ENCODE results near the gene S100A6.
A peak's percentile ranks its signal among the peaks of the same experiment; 100 is the strongest.
"Not testable (repeated sequence)": the region's sequence is repeated elsewhere in the genome, so short reads cannot be mapped to it uniquely, and the experiment has no call there.

Gene S100A6

DNA sequence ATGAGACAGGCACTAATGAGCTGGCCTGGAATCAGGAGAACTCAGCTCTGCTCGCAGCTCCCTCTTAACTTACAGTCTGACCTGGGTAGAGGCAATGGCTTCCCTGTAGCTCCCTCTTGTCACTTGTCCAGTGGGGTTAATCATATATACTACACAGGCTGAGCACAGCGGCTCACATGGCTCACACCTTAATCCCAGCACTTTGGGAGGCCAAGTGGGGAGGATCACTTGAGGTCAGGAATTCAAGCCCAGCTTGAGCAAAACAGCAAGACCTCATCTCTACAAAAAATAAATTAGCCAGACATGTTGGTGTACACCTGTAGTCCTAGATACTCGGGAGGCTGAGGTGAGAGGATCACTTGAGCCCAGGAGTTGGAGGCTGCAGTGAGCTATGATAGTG, 4.2 kb downstream of the S100A6 start:
- no peak for DNase-seq (ENCODE audit: low spot score)

GRCh38 chr1:153527683-153528040, 8.1 kb downstream of the S100A6 start:
- DNase-seq (ENCODE audit: low spot score), result no peak

DNA sequence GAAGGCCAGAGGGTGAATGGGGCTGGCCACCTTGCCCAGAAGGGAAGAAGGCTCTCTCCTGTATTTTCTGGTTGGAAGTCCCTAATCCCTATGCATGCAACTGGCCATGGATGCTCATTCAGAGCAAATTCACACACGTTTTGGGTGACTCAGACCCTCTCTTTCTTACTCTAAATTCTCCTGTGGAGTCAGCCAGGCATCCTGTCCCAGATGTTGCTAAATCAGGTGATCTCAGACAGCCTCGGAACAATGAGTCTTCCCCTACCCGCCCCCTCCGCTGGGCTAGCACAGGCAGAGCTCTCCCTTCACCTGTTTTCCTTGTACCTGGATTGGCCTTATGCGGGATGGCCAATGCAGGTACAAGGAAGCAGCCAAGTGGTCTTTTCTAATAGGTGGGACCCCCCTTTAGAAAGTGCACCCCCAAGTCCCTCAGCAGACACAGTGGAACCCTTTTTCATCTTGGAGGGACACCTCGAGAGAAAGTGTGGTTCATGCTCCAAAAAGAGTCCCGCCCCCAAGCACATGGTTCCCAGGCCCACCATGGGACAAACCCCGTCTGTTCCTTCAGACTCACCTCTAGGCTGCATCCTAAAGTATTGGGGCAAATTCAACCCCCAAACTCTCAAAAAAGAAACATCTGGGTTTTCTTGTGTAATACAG, 8.6 kb downstream of the S100A6 start:
- no peak for DNase-seq (ENCODE audit: low spot score)

- no peak for DNase-seq (ENCODE audit: low spot score)
Observed at GRCh38 chr1:153526132-153526543, 9.7 kb downstream of the S100A6 start.

DNA sequence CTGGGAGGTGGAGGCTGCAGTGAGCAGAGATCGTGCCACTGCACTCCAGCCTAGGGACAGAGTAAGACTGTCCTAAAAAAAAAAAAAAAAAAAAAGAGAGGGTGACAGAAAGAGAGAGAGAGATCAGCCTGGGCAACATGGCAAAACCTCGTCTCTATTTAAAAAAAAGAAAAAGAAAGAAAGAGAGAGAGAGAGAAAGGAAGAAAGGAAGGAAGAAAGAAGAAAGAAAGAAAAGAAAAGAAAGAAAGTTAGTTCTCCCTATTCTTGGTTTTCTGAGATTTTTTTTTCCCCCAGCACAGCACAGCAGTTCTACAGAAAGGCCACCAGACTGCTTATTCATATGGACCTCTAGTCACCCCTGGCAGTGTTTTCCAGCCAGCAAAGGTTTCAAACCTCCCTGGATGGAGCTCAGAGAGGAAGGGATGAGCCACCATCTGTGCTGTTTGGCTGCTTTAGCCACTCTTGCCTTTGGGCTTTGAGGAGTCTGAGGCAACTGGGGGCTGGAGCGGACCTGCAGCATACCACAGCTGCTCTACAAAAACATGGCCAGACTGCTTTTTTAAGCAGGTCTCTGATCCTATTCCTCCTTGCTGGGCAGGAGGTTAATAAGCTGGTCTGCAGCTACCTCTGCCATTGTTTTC, 10.6 kb downstream of the S100A6 start:
- DNase-seq (ENCODE audit: low spot score), result no peak

- not testable (repeated sequence) for DNase-seq (ENCODE audit: low spot score)
Observed at GRCh38 chr1:153522353-153523048, 13.3 kb downstream of the S100A6 start.

DNA sequence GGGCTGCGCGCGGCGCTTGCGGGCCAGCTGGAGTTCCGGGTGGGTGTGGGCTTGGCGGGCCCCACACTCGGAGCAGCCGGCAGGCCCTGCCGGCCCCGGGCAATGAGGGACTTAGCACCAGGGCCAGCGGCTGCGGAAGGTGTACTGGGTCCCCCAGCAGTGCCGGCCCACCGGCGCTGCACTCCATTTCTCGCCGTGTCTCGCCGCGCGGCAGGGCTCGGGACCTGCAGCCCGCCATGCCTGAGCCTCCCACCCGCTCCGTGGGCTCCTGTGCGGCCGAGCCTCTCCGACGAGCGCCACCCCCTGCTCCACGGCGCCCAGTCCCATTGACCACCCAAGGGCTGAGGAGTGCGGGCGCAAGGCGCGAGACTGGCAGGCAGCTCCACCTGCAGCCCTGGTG, 14.0 kb downstream of the S100A6 start:
- DNase-seq (ENCODE audit: low spot score), result not testable (repeated sequence)

GRCh38 chr1:153520818-153521476, 14.8 kb downstream of the S100A6 start:
- no peak for DNase-seq (ENCODE audit: low spot score)

- DNase-seq (ENCODE audit: low spot score), result not testable (repeated sequence)
Observed at GRCh38 chr1:153520137-153520691, 15.6 kb downstream of the S100A6 start.

GRCh38 chr1:153519242-153519641, 16.5 kb downstream of the S100A6 start:
- DNase-seq (ENCODE audit: low spot score), result no peak

DNA sequence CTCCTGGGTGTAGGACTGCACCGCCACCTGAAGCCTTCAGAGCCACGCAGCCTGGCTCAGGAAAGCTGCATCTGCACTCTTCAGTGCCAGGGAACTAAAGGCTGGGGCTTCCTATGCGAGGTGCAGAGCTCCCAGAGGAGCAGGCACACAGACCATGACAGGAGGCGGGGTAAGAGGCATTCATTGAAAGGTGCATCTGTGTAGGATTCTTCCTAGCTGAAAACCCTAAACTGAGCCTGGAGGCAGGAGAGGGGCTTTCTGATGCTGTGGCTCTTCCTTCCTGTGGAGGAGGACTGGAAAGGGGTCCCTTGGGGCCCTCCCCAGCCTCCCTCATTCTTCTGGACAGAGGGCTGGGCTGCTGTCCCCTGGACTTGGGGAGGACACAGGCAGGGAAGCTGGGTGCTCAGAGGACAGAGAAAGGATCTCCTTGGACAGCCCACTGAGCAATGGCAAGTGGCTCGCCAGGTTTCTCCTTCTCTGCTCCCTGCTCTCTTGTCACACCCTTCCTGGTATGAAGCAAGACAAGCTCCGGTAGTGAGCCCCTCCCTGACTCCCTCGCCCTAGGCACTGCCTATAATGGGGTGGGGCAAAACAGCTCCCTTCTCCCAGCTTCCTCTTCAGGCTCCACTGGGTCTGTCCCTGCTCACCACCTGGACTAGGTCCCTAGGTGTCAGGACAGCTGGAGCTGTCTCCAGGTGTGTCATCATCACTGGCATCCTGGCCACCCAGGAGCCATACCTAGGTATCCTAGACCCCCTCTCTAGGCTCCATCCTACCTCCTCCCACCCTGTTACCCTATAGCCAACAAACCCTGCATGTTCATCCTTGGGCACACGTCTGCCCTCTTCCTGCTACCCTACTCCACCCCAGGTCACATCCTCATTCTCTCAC, 20.0 kb downstream of the S100A6 start:
- DNase-seq (ENCODE audit: low spot score), result no peak

DNA sequence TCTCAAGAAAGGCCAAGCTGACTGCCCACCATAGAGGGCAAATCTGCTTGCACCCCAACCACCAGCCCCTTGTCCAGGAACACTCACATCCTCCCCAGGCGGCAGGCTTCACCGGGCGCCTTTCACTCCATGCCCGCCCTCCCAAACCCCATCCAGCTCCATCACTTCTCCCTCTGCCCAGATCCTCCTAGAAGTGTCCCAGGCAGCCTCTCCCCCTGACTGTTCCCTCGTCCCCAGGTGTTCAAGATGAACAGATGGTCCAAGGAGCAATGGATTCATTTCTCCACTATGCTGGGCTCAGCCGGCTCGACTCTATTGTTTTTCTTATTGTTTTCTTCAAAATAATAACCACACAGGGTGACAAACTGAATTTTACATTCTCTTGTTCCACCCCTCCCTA, 22.1 kb downstream of the S100A6 start:
- DNase-seq (ENCODE audit: low spot score), result no peak

GRCh38 chr1:153513023-153513422, 22.8 kb downstream of the S100A6 start:
- DNase-seq (ENCODE audit: low spot score), result no peak

- DNase-seq (ENCODE audit: low spot score), result peak; percentile 64
Observed at GRCh38 chr1:153510984-153511410, 24.8 kb downstream of the S100A6 start.

GRCh38 chr1:153509729-153510354, 25.9 kb downstream of the S100A6 start:
- no peak for DNase-seq (ENCODE audit: low spot score)

GRCh38 chr1:153509036-153509435, 26.8 kb downstream of the S100A6 start:
- no peak for DNase-seq (ENCODE audit: low spot score)

DNA sequence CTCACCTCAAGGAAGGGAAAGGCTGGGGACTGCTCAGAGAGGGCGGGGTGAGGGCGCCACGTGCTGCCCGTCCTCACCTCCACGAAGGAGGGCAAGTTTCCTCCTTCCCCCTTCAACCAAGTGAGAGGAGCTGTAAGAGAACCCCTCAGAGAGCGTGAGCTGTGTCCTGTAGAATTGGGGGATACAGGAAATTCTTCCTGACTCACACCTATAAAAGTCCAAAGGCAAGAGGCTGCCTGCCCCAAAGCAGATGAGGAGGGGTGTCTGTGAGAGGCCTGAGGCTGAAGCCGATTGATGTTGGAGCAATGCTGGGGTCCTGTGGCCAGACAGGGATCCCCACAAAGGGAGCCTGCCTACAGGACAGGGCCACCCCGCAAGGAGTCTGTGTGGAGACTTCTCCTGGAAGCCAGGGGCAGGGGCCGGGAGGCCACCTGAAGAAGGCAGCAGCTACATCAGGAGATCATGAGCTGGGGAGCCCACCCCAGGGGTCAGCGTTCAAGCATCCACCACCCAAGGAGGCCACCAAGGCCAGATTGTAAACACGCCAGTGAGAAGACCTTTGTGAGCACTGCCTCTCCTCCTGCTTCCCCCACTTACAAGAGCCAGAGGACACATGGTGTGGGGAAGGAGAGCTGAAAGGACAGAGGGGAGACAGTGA, 27.7 kb downstream of the S100A6 start:
- no peak for DNase-seq (ENCODE audit: low spot score)

DNA sequence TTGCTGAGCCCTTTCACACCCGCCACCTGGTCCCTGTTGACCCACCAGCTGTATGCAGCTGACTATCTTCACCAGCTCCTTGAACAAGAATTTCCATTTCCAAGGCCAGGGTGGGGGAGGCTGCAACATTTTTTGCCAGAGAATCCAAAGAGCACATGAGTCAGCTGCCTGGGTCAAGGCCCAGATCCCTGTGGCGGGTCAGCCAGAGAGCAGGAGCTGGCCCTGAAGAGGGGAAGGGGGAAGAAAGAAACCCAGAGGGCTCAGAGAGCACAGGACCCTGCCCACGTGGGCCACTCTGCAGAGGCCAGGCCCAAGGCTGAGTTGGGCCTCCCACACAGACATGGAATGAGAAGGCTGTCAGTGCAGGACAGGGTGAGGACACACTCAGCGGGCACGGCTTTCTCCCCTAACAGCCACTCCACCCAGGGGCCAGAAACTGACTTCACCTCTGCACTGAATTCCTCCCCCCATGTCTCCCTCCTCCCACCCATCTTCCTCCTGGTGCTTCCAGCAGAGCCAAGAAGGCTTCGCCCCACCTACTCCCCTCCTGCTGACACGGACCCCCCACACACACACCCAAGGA, 28.9 kb downstream of the S100A6 start:
- no peak for DNase-seq (ENCODE audit: low spot score)

DNA sequence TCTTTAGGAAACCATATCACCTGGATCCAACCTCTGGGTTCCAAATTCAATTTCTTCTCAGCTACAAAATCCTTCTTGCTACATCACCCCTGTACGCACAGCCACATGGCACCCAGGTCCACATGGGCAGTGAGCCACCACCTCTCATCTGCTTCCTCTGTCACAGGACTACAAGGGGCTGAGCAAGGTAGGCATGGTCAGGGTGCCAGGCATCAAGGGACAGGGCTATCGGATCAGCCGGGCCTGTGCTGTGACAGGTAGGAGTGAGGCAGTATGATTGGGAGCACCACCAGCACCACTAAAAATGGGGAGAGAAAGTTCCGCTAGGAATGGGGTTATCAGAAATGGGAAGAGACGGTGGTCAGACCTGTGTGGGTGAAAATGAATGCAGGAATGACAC, 29.4 kb downstream of the S100A6 start:
- DNase-seq (ENCODE audit: low spot score), result no peak

GRCh38 chr1:153505576-153505975, 30.2 kb downstream of the S100A6 start:
- no peak for DNase-seq (ENCODE audit: low spot score)

Data from globus pallidus (tissue), 1 donor.